Measurements from ENCODE around the gene MCM5. TPM values are rescaled to one million over a fixed set of nuclear protein-coding genes. Genes with fewer than 3 reads are reported as not detected.

Gene MCM5
- total and polyA plus RNA-seq, 2 of the 13 experiments (the other 11 are each of a cell fraction or from before 2014, with no cell fraction given) = 40.2 to 93.5 TPM

DNA sequence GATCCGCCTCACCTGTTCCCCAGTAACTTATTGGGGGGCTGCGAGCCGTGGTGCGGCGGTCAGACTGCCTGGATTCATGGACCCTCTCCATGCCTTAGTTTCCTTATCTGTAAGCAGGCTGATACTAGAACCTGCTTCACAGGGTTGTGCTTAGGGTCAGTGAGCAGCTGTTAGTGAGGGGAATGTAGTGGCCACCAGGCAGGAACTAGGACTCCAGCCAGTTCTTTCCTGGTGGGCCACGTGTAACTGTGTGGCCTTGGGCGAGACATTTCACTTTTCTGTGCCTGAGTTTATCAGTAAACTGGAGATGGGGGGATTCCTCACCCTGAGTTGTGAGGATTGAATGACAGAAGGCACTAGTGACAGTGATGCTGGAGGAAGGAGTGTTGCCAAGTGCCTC, 24.8 kb downstream of the MCM5 start:
- POLR2A ChIA-PET = no interaction called here
- intact Hi-C loops (cut with micrococcal nuclease; ENCODE audit: unreplicated experiment) (loop anchor here (5.0 kb wide), 1 partner anchor 72 kb away; no protein-coding TSS in a partner anchor), in situ Hi-C loops (cut with HindIII; ENCODE audit: extremely low pct_ligation_motif_present, low pct_unique_long_range_greater_than_20kb) (loop anchor here (25.0 kb wide), 1 partner anchor 313 kb away; no protein-coding TSS in a partner anchor)
- DNase-seq (ENCODE audit: low spot score) = no peak
- ATAC-seq = no peak
- no peak for FAIRE-seq
- H3K4me2 ChIP-seq (ENCODE audit: low read depth, low read length) = no peak overlapping the region
- no peak overlapping the region for H3K4me3 ChIP-seq (replicated peaks in 1 of 3; ENCODE audit: insufficient read depth in 1 of 3, low read depth in 2 of 3, low read length in 3 of 3)
- no peaks in the 10 kb centered on the region for H4K20me1 ChIP-seq (ENCODE audit: insufficient read depth, low read length)
- H3K79me2 ChIP-seq (ENCODE audit: insufficient read depth, low read length) = no peaks in the 10 kb centered on the region
- TF ChIP-seq MED8 (CRISPR knock-in tag; IDR thresholded peaks at IDR 0.05; ENCODE audit: insufficient replicate concordance) (no peak), MEIS1 (CRISPR knock-in tag; IDR thresholded peaks at IDR 0.05; ENCODE audit: borderline replicate concordance) (no peak)
- TF ChIP-seq, protein P1, sequence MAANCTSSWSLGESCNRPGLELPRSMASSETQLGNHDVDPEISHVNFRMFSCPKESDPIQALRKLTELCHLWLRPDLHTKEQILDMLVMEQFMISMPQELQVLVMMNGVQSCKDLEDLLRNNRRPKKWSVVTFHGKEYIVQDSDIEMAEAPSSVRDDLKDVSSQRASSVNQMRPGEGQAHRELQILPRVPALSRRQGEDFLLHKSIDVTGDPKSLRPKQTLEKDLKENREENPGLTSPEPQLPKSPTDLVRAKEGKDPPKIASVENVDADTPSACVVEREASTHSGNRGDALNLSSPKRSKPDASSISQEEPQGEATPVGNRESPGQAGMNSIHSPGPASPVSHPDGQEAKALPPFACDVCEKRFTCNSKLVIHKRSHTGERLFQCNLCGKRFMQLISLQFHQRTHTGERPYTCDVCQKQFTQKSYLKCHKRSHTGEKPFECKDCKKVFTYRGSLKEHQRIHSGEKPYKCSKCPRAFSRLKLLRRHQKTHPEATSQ (CRISPR knock-in tag; IDR thresholded peaks at IDR 0.05; ENCODE audit: borderline replicate concordance) = no peak
- TF ChIP-seq, protein P2, sequence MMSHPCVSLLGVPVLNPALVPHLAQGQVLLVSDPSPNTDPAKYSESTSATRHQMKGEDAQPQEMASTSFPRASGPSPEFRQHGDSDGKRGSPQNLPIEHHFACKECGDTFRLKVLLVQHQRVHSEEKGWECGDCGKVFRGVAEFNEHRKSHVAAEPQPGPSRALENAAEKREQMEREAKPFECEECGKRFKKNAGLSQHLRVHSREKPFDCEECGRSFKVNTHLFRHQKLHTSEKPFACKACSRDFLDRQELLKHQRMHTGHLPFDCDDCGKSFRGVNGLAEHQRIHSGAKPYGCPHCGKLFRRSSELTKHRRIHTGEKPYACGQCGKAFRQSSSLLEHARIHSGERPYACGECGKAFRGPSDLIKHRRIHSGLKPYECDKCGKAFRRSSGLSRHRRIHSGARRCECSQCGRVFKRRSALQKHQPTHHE (CRISPR knock-in tag; IDR thresholded peaks at IDR 0.05; ENCODE audit: borderline replicate concordance) = no peak
- H3K9ac ChIP-seq (ENCODE audit: insufficient read depth, low read depth, low read length) = no peak overlapping the region
- H3K36me3 ChIP-seq (replicated peaks in 1 of 2; ENCODE audit: control insufficient read depth in 1 of 2, insufficient read depth in 2 of 2, low read length in 2 of 2) = peaks cover 17 to 66% of the 10 kb centered on the region in 2 experiments
- no peaks in the 10 kb centered on the region for H3K27me3 ChIP-seq (ENCODE audit: control insufficient read depth in 1 of 2, insufficient read depth in 2 of 2, low read length in 2 of 2)
- WGBS (ENCODE audit: low lambda C conversion rate) = 97% methylated on average over 7 of the region's 7 CpGs
- no peaks in the 10 kb centered on the region for H3K9me3 ChIP-seq (ENCODE audit: low read length)
- no peak overlapping the region for H2AFZ ChIP-seq (ENCODE audit: low read length)
- no peaks in the 10 kb centered on the region for H3K4me1 ChIP-seq (ENCODE audit: insufficient read depth, low read length)
- no peak overlapping the region for H3K27ac ChIP-seq (ENCODE audit: extremely low read length, insufficient read depth, low read length)
- BruUV-seq (replicated peaks) = no TSS peak
- CTCF ChIA-PET (ENCODE audit: low intra/inter-chr PET ratio, low total read pairs) = no interaction called here

DNA sequence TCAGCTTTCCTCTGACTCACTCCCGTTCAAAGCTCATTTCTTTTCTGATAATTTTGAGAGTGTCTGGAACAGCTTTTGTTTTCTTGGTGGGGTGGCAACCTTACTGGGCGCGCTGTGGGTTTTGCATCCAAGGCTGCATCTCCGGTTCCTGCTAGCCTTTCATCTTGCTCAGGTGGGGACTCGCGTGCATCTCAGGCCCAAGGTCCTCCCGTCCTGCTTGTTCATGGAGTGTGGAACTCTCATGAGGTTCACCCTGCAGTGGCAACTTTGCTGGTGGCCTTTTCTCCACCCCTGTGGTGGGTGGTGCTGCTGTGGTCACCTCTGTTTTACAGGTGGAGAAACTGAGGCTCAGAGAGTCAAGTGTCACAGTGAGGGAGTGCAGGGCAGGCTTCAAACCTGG, 25.6 kb downstream of the MCM5 start:
- no peak for DNase-seq (ENCODE audit: low spot score)
- H3K9me3 ChIP-seq (ENCODE audit: low read length) = no peaks in the 10 kb centered on the region
- no peaks in the 10 kb centered on the region for H3K27me3 ChIP-seq (ENCODE audit: control insufficient read depth in 1 of 2, insufficient read depth in 2 of 2, low read length in 2 of 2)
- no peak overlapping the region for H3K4me2 ChIP-seq (ENCODE audit: low read depth, low read length)
- FAIRE-seq = no peak
- no peak overlapping the region for H3K9ac ChIP-seq (ENCODE audit: insufficient read depth, low read depth, low read length)
- ChIA-PET CTCF (ENCODE audit: low intra/inter-chr PET ratio, low total read pairs) (no interaction called here), POLR2A (no interaction called here)
- ATAC-seq = no peak
- in situ Hi-C loops (cut with HindIII; ENCODE audit: extremely low pct_ligation_motif_present, low pct_unique_long_range_greater_than_20kb) = loop anchor here (25.0 kb wide), 1 partner anchor 312 kb away; no protein-coding TSS in a partner anchor
- no peaks in the 10 kb centered on the region for H3K4me1 ChIP-seq (ENCODE audit: insufficient read depth, low read length)
- no peaks in the 10 kb centered on the region for H3K79me2 ChIP-seq (ENCODE audit: insufficient read depth, low read length)
- BruUV-seq (replicated peaks) = no TSS peak
- H4K20me1 ChIP-seq (ENCODE audit: insufficient read depth, low read length) = no peaks in the 10 kb centered on the region
- H3K4me3 ChIP-seq (replicated peaks in 1 of 3; ENCODE audit: insufficient read depth in 1 of 3, low read depth in 2 of 3, low read length in 3 of 3) = no peak overlapping the region
- peaks cover 13 to 58% of the 10 kb centered on the region in 2 experiments for H3K36me3 ChIP-seq (replicated peaks in 1 of 2; ENCODE audit: control insufficient read depth in 1 of 2, insufficient read depth in 2 of 2, low read length in 2 of 2)
- intact Hi-C loops (cut with micrococcal nuclease; ENCODE audit: unreplicated experiment) = loop anchor here (5.0 kb wide), 1 partner anchor 73 kb away; no protein-coding TSS in a partner anchor
- no peak overlapping the region for H3K27ac ChIP-seq (ENCODE audit: extremely low read length, insufficient read depth, low read length)
- no peak overlapping the region for H2AFZ ChIP-seq (ENCODE audit: low read length)
- 97% methylated on average over 7 of the region's 7 CpGs for WGBS (ENCODE audit: low lambda C conversion rate)
- TF ChIP-seq, protein P3, sequence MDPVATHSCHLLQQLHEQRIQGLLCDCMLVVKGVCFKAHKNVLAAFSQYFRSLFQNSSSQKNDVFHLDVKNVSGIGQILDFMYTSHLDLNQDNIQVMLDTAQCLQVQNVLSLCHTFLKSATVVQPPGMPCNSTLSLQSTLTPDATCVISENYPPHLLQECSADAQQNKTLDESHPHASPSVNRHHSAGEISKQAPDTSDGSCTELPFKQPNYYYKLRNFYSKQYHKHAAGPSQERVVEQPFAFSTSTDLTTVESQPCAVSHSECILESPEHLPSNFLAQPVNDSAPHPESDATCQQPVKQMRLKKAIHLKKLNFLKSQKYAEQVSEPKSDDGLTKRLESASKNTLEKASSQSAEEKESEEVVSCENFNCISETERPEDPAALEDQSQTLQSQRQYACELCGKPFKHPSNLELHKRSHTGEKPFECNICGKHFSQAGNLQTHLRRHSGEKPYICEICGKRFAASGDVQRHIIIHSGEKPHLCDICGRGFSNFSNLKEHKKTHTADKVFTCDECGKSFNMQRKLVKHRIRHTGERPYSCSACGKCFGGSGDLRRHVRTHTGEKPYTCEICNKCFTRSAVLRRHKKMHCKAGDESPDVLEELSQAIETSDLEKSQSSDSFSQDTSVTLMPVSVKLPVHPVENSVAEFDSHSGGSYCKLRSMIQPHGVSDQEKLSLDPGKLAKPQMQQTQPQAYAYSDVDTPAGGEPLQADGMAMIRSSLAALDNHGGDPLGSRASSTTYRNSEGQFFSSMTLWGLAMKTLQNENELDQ (CRISPR knock-in tag; IDR thresholded peaks at IDR 0.05; ENCODE audit: borderline replicate concordance) = no peak
- TF ChIP-seq XRCC5 (optimal IDR thresholded peaks at IDR 0.05; ENCODE audit: low read length) = no peak
- TF ChIP-seq, protein P4, sequence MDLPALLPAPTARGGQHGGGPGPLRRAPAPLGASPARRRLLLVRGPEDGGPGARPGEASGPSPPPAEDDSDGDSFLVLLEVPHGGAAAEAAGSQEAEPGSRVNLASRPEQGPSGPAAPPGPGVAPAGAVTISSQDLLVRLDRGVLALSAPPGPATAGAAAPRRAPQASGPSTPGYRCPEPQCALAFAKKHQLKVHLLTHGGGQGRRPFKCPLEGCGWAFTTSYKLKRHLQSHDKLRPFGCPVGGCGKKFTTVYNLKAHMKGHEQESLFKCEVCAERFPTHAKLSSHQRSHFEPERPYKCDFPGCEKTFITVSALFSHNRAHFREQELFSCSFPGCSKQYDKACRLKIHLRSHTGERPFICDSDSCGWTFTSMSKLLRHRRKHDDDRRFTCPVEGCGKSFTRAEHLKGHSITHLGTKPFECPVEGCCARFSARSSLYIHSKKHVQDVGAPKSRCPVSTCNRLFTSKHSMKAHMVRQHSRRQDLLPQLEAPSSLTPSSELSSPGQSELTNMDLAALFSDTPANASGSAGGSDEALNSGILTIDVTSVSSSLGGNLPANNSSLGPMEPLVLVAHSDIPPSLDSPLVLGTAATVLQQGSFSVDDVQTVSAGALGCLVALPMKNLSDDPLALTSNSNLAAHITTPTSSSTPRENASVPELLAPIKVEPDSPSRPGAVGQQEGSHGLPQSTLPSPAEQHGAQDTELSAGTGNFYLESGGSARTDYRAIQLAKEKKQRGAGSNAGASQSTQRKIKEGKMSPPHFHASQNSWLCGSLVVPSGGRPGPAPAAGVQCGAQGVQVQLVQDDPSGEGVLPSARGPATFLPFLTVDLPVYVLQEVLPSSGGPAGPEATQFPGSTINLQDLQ (CRISPR knock-in tag; IDR thresholded peaks at IDR 0.05) = no peak
- no peak for TF ChIP-seq GATAD1 (CRISPR knock-in tag; IDR thresholded peaks at IDR 0.05)
- no peak for TF ChIP-seq ZC3H13 (CRISPR knock-in tag; IDR thresholded peaks at IDR 0.05)
- TF ChIP-seq MBNL3 (CRISPR knock-in tag; conservative IDR thresholded peaks at IDR 0.05) = no peak

Data from HepG2 (cell line).